Neural progenitor cell (in vitro differentiated cells): ENCODE data around the gene DAP.

Experiments
- EZH2 ChIP-seq: fragments of 200-600 bp; sonication (generic); IDR thresholded peaks from 2 replicates; pipeline ENCODE4 v1.6.1; 2017; ENCODE audit warnings: antibody characterized with exemption, mild to moderate bottlenecking, moderate library complexity
- EZH2phosphoT487 ChIP-seq: fragments of 200-600 bp; sonication (generic); IDR thresholded peaks from 2 replicates; pipeline ENCODE4 v1.6.1; 2017; ENCODE audit warnings: antibody characterized with exemption
- TF ChIP-seq, protein P1 (sequence below): fragments of 200-600 bp; sonication (generic); IDR thresholded peaks from 2 replicates; pipeline ENCODE4 v1.5.1; 2017; ENCODE audit warnings: antibody characterized with exemption, mild to moderate bottlenecking

DNA sequence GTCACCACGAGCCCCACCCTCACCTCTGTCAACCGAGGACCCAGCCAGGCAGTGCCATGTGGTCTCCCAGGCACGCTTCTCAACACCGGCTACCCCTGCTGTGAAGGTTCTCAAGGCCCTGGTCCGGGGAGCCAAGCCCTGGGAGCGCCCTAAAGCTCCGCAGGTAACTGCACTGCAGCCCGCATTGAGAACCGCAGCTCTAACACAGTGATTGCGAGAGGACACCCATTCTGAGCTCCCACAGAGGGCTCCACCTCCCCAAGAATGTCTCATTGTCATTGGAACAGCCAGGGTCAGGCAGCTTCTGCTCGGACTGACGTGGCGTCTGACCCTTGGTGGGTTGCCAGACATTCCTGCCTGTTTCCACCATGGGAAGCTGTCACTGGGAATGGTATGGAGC lies 108.9 kb downstream of the DAP start:
- TF ChIP-seq, protein P1, sequence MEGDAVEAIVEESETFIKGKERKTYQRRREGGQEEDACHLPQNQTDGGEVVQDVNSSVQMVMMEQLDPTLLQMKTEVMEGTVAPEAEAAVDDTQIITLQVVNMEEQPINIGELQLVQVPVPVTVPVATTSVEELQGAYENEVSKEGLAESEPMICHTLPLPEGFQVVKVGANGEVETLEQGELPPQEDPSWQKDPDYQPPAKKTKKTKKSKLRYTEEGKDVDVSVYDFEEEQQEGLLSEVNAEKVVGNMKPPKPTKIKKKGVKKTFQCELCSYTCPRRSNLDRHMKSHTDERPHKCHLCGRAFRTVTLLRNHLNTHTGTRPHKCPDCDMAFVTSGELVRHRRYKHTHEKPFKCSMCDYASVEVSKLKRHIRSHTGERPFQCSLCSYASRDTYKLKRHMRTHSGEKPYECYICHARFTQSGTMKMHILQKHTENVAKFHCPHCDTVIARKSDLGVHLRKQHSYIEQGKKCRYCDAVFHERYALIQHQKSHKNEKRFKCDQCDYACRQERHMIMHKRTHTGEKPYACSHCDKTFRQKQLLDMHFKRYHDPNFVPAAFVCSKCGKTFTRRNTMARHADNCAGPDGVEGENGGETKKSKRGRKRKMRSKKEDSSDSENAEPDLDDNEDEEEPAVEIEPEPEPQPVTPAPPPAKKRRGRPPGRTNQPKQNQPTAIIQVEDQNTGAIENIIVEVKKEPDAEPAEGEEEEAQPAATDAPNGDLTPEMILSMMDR = no peak
- TF ChIP-seq EZH2 (no peak), EZH2phosphoT487 (no peak)
